ENCODE data around the gene WDR17.

Gene WDR17

GRCh38 chr4:176054942-176055341 lies 10.7 kb upstream of the WDR17 start:
- no peak for TF ChIP-seq CTCF (IDR thresholded peaks at IDR 0.05)
- no peak overlapping the region for H3K4me3 ChIP-seq
- intact Hi-C loops (cut with DNase I; ENCODE audit: low total_unique reads): no loop called here
- DNase-seq: no peak
- H3K27me3 ChIP-seq: no peaks in the 10 kb centered on the region
- no peaks in the 10 kb centered on the region for H3K36me3 ChIP-seq
- H3K27ac ChIP-seq: no peak overlapping the region
- H3K4me1 ChIP-seq: no peaks in the 10 kb centered on the region
- no peaks in the 10 kb centered on the region for H3K9me3 ChIP-seq

- intact Hi-C loops (cut with DNase I; ENCODE audit: low total_unique reads): no loop called here
- H3K4me3 ChIP-seq: no peak overlapping the region
- H3K4me1 ChIP-seq: peaks cover 0 to 6% (median 0%) of the 10 kb centered on the region in 4 donors
- no peak for DNase-seq
- no peak for TF ChIP-seq CTCF (IDR thresholded peaks at IDR 0.05)
- no peaks in the 10 kb centered on the region for H3K27me3 ChIP-seq
- H3K36me3 ChIP-seq: no peaks in the 10 kb centered on the region
- H3K9me3 ChIP-seq: no peaks in the 10 kb centered on the region
- no peak overlapping the region for H3K27ac ChIP-seq
These were observed 1.9 kb upstream of the WDR17 start for GRCh38 chr4:176063718-176064117.

GRCh38 chr4:176064539-176064938 lies 1.1 kb upstream of the WDR17 start:
- TF ChIP-seq CTCF (IDR thresholded peaks at IDR 0.05): no peak
- Histone ChIP-seq H3K4me1 (peaks cover 0 to 6% (median 0%) of the 10 kb centered on the region in 4 donors), H3K9me3 (no peaks in the 10 kb centered on the region), H3K27me3 (no peaks in the 10 kb centered on the region), H3K4me3 (no peak overlapping the region), H3K27ac (no peak overlapping the region), H3K36me3 (no peaks in the 10 kb centered on the region)
- DNase-seq: no peak
- intact Hi-C loops (cut with DNase I; ENCODE audit: low total_unique reads): no loop called here

GRCh38 chr4:176066757-176067156 lies 1.1 kb downstream of the WDR17 start:
- Histone ChIP-seq H3K9me3 (no peaks in the 10 kb centered on the region), H3K27ac (no peak overlapping the region), H3K36me3 (no peaks in the 10 kb centered on the region), H3K4me1 (peaks cover 0 to 6% (median 0%) of the 10 kb centered on the region in 4 donors), H3K4me3 (no peak overlapping the region), H3K27me3 (no peaks in the 10 kb centered on the region)
- TF ChIP-seq CTCF (IDR thresholded peaks at IDR 0.05): no peak
- DNase-seq: no peak
- intact Hi-C loops (cut with DNase I; ENCODE audit: low total_unique reads): no loop called here

GRCh38 chr4:176077561-176077960 lies 11.9 kb downstream of the WDR17 start:
- Histone ChIP-seq H3K4me1 (no peaks in the 10 kb centered on the region), H3K36me3 (no peaks in the 10 kb centered on the region), H3K27me3 (no peaks in the 10 kb centered on the region), H3K27ac (no peak overlapping the region), H3K9me3 (no peaks in the 10 kb centered on the region), H3K4me3 (no peak overlapping the region)
- intact Hi-C loops (cut with DNase I; ENCODE audit: low total_unique reads): no loop called here
- no peak for TF ChIP-seq CTCF (IDR thresholded peaks at IDR 0.05)
- no peak for DNase-seq

GRCh38 chr4:176084769-176085168 lies 19.1 kb downstream of the WDR17 start:
- H3K4me3 ChIP-seq: no peak overlapping the region
- H3K4me1 ChIP-seq: no peaks in the 10 kb centered on the region
- intact Hi-C loops (cut with DNase I; ENCODE audit: low total_unique reads): no loop called here
- H3K27ac ChIP-seq: no peak overlapping the region
- TF ChIP-seq CTCF (IDR thresholded peaks at IDR 0.05): no peak
- DNase-seq: no peak
- H3K9me3 ChIP-seq: no peaks in the 10 kb centered on the region
- H3K27me3 ChIP-seq: no peaks in the 10 kb centered on the region
- no peaks in the 10 kb centered on the region for H3K36me3 ChIP-seq

All from tibial artery (tissue), 4 donors.